Right cardiac atrium (tissue), 5 donors: Measurements from ENCODE around the gene ZDBF2. TPM values are rescaled to one million over a fixed set of nuclear protein-coding genes. Genes with fewer than 3 reads are reported as not detected.
A peak's percentile ranks its signal among the peaks of the same experiment; 100 is the strongest.

Experiments used
- ATAC-seq, 2 donors: fragments of 200-7000 bp; cut with Tn5 transposase; one replicate each; pipeline versions ENCODE4 v1.8.0 to v1.9.1; 2020; ENCODE audit warnings: moderate library complexity in 2 of 2, mild to moderate bottlenecking in 1 of 2
- DNase-seq, 3 donors: peaks; one replicate each; pipeline ENCODE4 v3.0.0-alpha.2; 2020
- H3K27ac ChIP-seq: one replicate; pipeline ENCODE4 v1.5.1; 2013; ENCODE audit warnings: mild to moderate bottlenecking, low read length, control low read depth, moderate library complexity
- H3K27me3 ChIP-seq: one replicate; pipeline ENCODE4 v1.6.1; 2013; ENCODE audit not compliant: control insufficient read depth, insufficient read depth
- H3K4me1 ChIP-seq: one replicate; pipeline ENCODE4 v1.6.1; 2013; ENCODE audit warnings: low read length; ENCODE audit not compliant: control insufficient read depth, insufficient read depth
- H3K4me3 ChIP-seq: one replicate; pipeline ENCODE4 v1.5.1; 2013; ENCODE audit warnings: low read length, control low read depth
- H3K9me3 ChIP-seq: one replicate; pipeline ENCODE4 v1.6.1; 2013; ENCODE audit warnings: low read length; ENCODE audit not compliant: control insufficient read depth
- WGBS: extraction: QIAGEN DNeasy Blood & Tissue Kit; methylation state at CpG from one replicate; pipeline ENCODE4 v1.1.7; 2013; 5-methylcytosine and 5-hydroxymethylcytosine counted together
- intact Hi-C, 4 donors: fragments of 100-400 bp; cut with DNase I; formaldehyde crosslinking; loops; one replicate each; pipeline versions ENCODE4 v1.11.0 to v1.14.0; 2022 to 2023
- polyA plus RNA-seq: library from polyadenylated mRNA; stranded (reverse); fragments of 200-250 nt; gene quantifications from one replicate; pipeline ENCODE4 v1.2.3, GENCODE V29; 2013
- total RNA-seq, 4 donors: library from RNA; stranded (reverse); fragmentation: NEBNext Ultra II Directional; extraction: Animal tissue kit (Norgen Biotek cat#: 25700); gene quantifications; one replicate each; pipeline ENCODE4 v1.2.1, GENCODE V29; 2021
- donor health status: healthy with polysubstance abuse.
- donor health status: DM: no; HTN: yes; CAD: no.
- donor health status: DM: no; HTN: no; CAD: no.
- donor health status: DM: no; HTN: yes; CAD: no; lungs with severe emphysema.
- donor health status: DM: yes; HTN: yes; CAD: no.

The ZDBF2 gene
- total and polyA plus RNA-seq, 5 donors = 1.9 to 16.2 (median 11.2) TPM

- no peak overlapping the region for H3K27ac ChIP-seq
- no peak overlapping the region for H3K4me3 ChIP-seq
- peak; percentile 56 to 64 for ATAC-seq
- no peak for DNase-seq
- no peaks in the 10 kb centered on the region for H3K4me1 ChIP-seq
- intact Hi-C loops = loop anchor here in 1 of 4 donors (10.0 kb wide), 1 partner anchor 96 kb away; no protein-coding TSS in a partner anchor
- no peaks in the 10 kb centered on the region for H3K9me3 ChIP-seq
- 29% methylated on average over 7 of the region's 7 CpGs for WGBS
- H3K27me3 ChIP-seq = peaks cover 2% of the 10 kb centered on the region
These were observed 14.1 kb upstream of the ZDBF2 start for GRCh38 chr2:206260188-206261012.

GRCh38 chr2:206263959-206264603 is 10.4 kb upstream of the ZDBF2 start:
- 45% methylated on average over 21 of the region's 21 CpGs for WGBS
- Histone ChIP-seq H3K27ac (no peak overlapping the region), H3K27me3 (peaks cover 2% of the 10 kb centered on the region), H3K9me3 (no peaks in the 10 kb centered on the region), H3K4me3 (no peak overlapping the region), H3K4me1 (no peaks in the 10 kb centered on the region)
- intact Hi-C loops = loop anchor here in 1 of 4 donors (10.0 kb wide), 1 partner anchor 99 kb away; no protein-coding TSS in a partner anchor
- no peak for ATAC-seq
- DNase-seq = no peak

GRCh38 chr2:206266130-206267125 is 8.0 kb upstream of the ZDBF2 start:
- DNase-seq (no peak), ATAC-seq (no peak)
- Histone ChIP-seq H3K4me3 (no peak overlapping the region), H3K9me3 (no peaks in the 10 kb centered on the region), H3K27ac (no peak overlapping the region), H3K27me3 (peaks cover 2% of the 10 kb centered on the region), H3K4me1 (no peaks in the 10 kb centered on the region)
- WGBS = 49% methylated on average over 10 of the region's 10 CpGs
- intact Hi-C loops = loop anchor here in 1 of 4 donors (10.0 kb wide), 1 partner anchor 102 kb away; no protein-coding TSS in a partner anchor

- no peak for ATAC-seq
- H3K27ac ChIP-seq = no peak overlapping the region
- H3K4me1 ChIP-seq = no peaks in the 10 kb centered on the region
- 37% methylated on average over 5 of the region's 5 CpGs for WGBS
- H3K9me3 ChIP-seq = no peaks in the 10 kb centered on the region
- no peak overlapping the region for H3K4me3 ChIP-seq
- H3K27me3 ChIP-seq = peaks cover 2% of the 10 kb centered on the region
- intact Hi-C loops = loop anchor here in 1 of 4 donors (10.0 kb wide), 1 partner anchor 103 kb away; no protein-coding TSS in a partner anchor
- no peak for DNase-seq
These were observed 6.9 kb upstream of the ZDBF2 start for GRCh38 chr2:206267567-206267966.

- intact Hi-C loops = loop anchor here in 1 of 4 donors (10.0 kb wide), 1 partner anchor 106 kb away; no protein-coding TSS in a partner anchor
- H3K4me1 ChIP-seq = no peaks in the 10 kb centered on the region
- H3K9me3 ChIP-seq = no peaks in the 10 kb centered on the region
- DNase-seq (no peak), ATAC-seq (no peak)
- H3K4me3 ChIP-seq = no peak overlapping the region
- H3K27me3 ChIP-seq = no peaks in the 10 kb centered on the region
- no peak overlapping the region for H3K27ac ChIP-seq
- 26% methylated on average over 1 of the region's 1 CpG for WGBS
These were observed 3.4 kb upstream of the ZDBF2 start for GRCh38 chr2:206271065-206271464.

- Histone ChIP-seq H3K27me3 (no peaks in the 10 kb centered on the region), H3K9me3 (no peaks in the 10 kb centered on the region), H3K4me1 (no peaks in the 10 kb centered on the region), H3K27ac (no peak overlapping the region), H3K4me3 (peak overlapping the region; percentile 80)
- intact Hi-C loops = loop anchor here in 1 of 4 donors (10.0 kb wide), 1 partner anchor 109 kb away; no protein-coding TSS in a partner anchor
- ATAC-seq (no peak), DNase-seq (no peak)
- WGBS = 16% methylated on average over 6 of the region's 6 CpGs
These were observed 558 bp upstream of the ZDBF2 start for GRCh38 chr2:206273905-206274304.

GRCh38 chr2:206275312-206276055 is 1.0 kb downstream of the ZDBF2 start:
- Histone ChIP-seq H3K27ac (no peak overlapping the region), H3K4me3 (peak overlapping the region; percentile 80), H3K27me3 (no peaks in the 10 kb centered on the region), H3K4me1 (no peaks in the 10 kb centered on the region), H3K9me3 (no peaks in the 10 kb centered on the region)
- ATAC-seq (peak; percentile 12 to 35), DNase-seq (no peak)
- intact Hi-C loops = loop anchor here in 1 of 4 donors (10.0 kb wide), 1 partner anchor 111 kb away; no protein-coding TSS in a partner anchor
- WGBS = 6% methylated on average over 23 of the region's 23 CpGs

- no peaks in the 10 kb centered on the region for H3K27me3 ChIP-seq
- no peaks in the 10 kb centered on the region for H3K9me3 ChIP-seq
- H3K27ac ChIP-seq = no peak overlapping the region
- ATAC-seq (no peak), DNase-seq (no peak)
- peak overlapping the region; percentile 80 for H3K4me3 ChIP-seq
- WGBS = 29% methylated on average over 12 of the region's 12 CpGs
- no peaks in the 10 kb centered on the region for H3K4me1 ChIP-seq
- intact Hi-C loops = loop anchor here in 1 of 4 donors (10.0 kb wide), 1 partner anchor 112 kb away; no protein-coding TSS in a partner anchor
These were observed 1.9 kb downstream of the ZDBF2 start for GRCh38 chr2:206276169-206276942.

GRCh38 chr2:206277503-206277902 is 3.0 kb downstream of the ZDBF2 start:
- ATAC-seq (no peak), DNase-seq (no peak)
- Histone ChIP-seq H3K4me3 (no peak overlapping the region), H3K27me3 (no peaks in the 10 kb centered on the region), H3K4me1 (no peaks in the 10 kb centered on the region), H3K27ac (no peak overlapping the region), H3K9me3 (no peaks in the 10 kb centered on the region)
- 52% methylated on average over 3 of the region's 3 CpGs for WGBS
- intact Hi-C loops = loop anchor here in 1 of 4 donors (10.0 kb wide), 1 partner anchor 113 kb away; no protein-coding TSS in a partner anchor
